Thoracic aorta (tissue), 2 donors: ENCODE results near the gene RNF166. TPM values are rescaled to one million over a fixed set of nuclear protein-coding genes. Genes with fewer than 3 reads are reported as not detected.

Experiments used
- ATAC-seq: fragments of 150-250 bp; one replicate; pipeline ENCODE4 v1.8.0; 2017; ENCODE audit warnings: low read depth; ENCODE audit not compliant: insufficient number of reproducible peaks, low FRiP score
- DNase-seq: peaks from one replicate; pipeline ENCODE4 v3.0.0-alpha.2; 2020; ENCODE audit warnings: low spot score
- H3K27ac ChIP-seq, 2 donors: fragments of 200-600 bp; sonication (generic); 1 replicate in 1 of 2; 2 replicates in 1 of 2; pipeline ENCODE4 v1.5.1; 2016; ENCODE audit warnings: mild to moderate bottlenecking in 2 of 2, moderate library complexity in 2 of 2
- H3K27me3 ChIP-seq: fragments of 200-600 bp; sonication (generic); replicated peaks from 2 replicates; pipeline ENCODE4 v1.6.0; 2016; ENCODE audit warnings: mild to moderate bottlenecking; ENCODE audit not compliant: insufficient read depth
- H3K36me3 ChIP-seq: fragments of 200-600 bp; sonication (generic); one replicate; pipeline ENCODE4 v1.5.1; 2016
- H3K4me1 ChIP-seq, 2 donors: fragments of 200-600 bp; sonication (generic); 1 replicate in 1 of 2; 2 replicates in 1 of 2; pipeline versions ENCODE4 v1.5.1 to v1.6.0; 2016; ENCODE audit warnings: low read depth in 2 of 2, mild to moderate bottlenecking in 1 of 2; ENCODE audit not compliant: control insufficient read depth in 1 of 2
- H3K4me3 ChIP-seq: fragments of 200-600 bp; sonication (generic); 2 replicates; pipeline ENCODE4 v1.5.1; 2016; ENCODE audit warnings: mild to moderate bottlenecking
- H3K9me3 ChIP-seq: fragments of 200-600 bp; sonication (generic); 2 replicates; pipeline ENCODE4 v1.5.1; 2016
- total RNA-seq, 2 donors: library from RNA; depleted of rRNA; stranded (reverse); fragments of >200 nt; gene quantifications; one replicate each; pipeline versions ENCODE4 v1.1.0 to v1.2.3, GENCODE V29; 2016
- TF ChIP-seq, protein P1 (sequence below): fragments of 200-600 bp; sonication (generic); IDR thresholded peaks from one replicate; pipeline ENCODE4 v1.5.1; 2019; ENCODE audit warnings: antibody characterized with exemption

The RNF166 gene
- total RNA-seq, 2 donors from 2014 or later, result 20.7 to 36.6 TPM

DNA sequence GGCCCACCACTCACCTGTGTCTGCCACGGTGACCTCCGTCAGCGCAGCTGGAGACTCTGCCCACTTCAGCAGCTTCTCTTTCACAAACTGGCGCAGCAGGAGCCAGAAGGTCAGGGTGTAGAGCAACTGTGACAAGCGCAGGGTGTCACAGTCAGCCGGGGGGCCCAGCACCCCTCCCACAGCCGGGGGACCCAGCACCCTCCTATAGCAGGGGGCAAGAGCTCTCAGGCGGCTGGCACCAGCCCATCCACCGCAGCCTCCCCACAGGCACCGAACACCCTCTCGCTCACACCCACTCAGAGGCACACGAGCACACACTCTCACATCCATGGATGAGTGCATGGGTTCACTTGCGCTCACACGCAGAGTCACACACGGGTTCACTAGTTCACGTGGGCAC is 28.9 kb upstream of the RNF166 start:
- TF ChIP-seq, protein P1, sequence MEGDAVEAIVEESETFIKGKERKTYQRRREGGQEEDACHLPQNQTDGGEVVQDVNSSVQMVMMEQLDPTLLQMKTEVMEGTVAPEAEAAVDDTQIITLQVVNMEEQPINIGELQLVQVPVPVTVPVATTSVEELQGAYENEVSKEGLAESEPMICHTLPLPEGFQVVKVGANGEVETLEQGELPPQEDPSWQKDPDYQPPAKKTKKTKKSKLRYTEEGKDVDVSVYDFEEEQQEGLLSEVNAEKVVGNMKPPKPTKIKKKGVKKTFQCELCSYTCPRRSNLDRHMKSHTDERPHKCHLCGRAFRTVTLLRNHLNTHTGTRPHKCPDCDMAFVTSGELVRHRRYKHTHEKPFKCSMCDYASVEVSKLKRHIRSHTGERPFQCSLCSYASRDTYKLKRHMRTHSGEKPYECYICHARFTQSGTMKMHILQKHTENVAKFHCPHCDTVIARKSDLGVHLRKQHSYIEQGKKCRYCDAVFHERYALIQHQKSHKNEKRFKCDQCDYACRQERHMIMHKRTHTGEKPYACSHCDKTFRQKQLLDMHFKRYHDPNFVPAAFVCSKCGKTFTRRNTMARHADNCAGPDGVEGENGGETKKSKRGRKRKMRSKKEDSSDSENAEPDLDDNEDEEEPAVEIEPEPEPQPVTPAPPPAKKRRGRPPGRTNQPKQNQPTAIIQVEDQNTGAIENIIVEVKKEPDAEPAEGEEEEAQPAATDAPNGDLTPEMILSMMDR, result no peak
- no peak overlapping the region for H3K27ac ChIP-seq
- H3K4me3 ChIP-seq, result no peak overlapping the region
- H3K4me1 ChIP-seq, result peaks cover 0 to 6% of the 10 kb centered on the region in 2 donors
- DNase-seq (no peak), ATAC-seq (no peak)
- no peaks in the 10 kb centered on the region for H3K9me3 ChIP-seq
- H3K27me3 ChIP-seq, result no peaks in the 10 kb centered on the region
- peaks cover 23% of the 10 kb centered on the region for H3K36me3 ChIP-seq

DNA sequence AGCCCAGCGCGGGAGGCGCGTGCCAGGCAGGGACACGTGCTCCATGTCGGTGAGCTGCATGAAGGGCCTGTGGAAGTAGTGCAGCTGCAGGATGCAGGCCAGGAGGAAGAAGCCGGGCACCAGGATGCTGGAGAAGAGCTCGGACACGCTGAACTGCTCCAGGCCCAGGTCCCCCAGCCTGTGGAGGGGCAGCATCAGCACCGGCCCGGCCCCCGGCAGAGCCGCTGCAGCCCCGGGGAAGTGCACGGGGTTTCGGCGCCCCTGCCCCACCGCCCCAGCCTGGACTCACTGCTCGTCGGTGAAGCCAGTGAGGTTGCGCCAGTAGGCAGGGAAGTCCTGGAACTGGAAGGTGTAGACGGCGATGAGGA is 28.1 kb upstream of the RNF166 start:
- TF ChIP-seq, protein P1, result no peak
- DNase-seq, result no peak
- Histone ChIP-seq H3K9me3 (no peaks in the 10 kb centered on the region), H3K36me3 (peaks cover 23% of the 10 kb centered on the region), H3K4me3 (no peak overlapping the region), H3K27me3 (no peaks in the 10 kb centered on the region), H3K4me1 (peaks cover 0 to 6% of the 10 kb centered on the region in 2 donors), H3K27ac (no peak overlapping the region)
- no peak for ATAC-seq

DNA sequence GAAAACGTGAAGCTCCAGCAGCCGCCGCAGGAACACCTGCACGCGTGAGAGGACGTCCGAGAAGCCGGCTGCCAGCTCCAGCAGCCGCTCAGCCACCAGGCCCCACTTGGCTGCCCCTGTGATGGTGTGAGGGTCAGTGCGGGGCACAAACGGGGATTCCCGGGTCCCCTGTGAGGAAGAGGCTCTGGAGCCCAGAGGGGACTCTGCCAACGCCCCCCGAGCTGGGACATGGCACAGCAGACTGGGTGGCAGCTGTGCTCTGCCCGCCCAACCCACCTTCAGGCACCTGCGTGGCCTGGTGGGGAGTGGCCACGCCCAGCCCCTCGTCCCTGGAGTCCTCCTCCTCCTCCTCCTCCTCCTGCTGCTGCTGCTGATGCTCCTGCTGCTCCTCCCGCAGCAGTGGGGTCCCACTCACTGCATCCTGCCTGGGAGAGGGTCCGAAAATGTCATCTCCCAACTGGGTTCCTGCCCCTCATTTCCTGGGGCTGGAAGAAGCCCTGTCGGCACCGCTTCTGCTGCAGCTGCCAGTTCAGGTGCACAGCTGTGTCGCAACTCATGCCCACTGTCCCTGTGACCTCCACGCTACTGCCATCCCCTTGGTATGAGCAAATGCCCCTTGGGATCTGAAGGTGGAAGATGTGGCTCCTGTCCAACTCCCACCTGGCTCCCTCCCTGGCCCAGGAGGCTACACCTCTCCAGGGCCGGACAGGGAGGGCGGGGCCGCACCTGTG is 27.6 kb upstream of the RNF166 start:
- Histone ChIP-seq H3K4me3 (no peak overlapping the region), H3K27ac (no peak overlapping the region), H3K27me3 (no peaks in the 10 kb centered on the region), H3K4me1 (peaks cover 0 to 6% of the 10 kb centered on the region in 2 donors), H3K36me3 (peaks cover 23% of the 10 kb centered on the region), H3K9me3 (no peaks in the 10 kb centered on the region)
- no peak for DNase-seq
- TF ChIP-seq, protein P1, result no peak
- no peak for ATAC-seq

DNA sequence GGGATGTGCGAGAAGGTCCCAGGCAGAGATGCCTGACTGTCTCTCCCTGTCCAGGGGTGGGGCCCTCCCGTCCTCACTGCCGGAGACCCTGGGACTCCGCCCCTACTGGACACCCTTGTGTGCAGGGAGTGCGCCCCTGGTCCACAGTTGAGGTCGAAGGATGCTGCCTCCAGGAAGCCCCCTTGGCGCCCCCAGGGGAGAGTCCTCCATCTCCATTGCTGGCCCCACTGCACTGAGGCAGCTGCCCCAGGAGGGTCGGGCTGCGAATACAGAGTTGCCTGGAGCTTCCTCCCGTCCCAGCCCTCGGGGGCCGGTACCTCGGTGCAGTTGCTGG is 26.7 kb upstream of the RNF166 start:
- Histone ChIP-seq H3K27ac (no peak overlapping the region), H3K4me3 (no peak overlapping the region), H3K36me3 (peaks cover 24% of the 10 kb centered on the region), H3K4me1 (peaks cover 0 to 6% of the 10 kb centered on the region in 2 donors), H3K27me3 (no peaks in the 10 kb centered on the region), H3K9me3 (no peaks in the 10 kb centered on the region)
- ATAC-seq (no peak), DNase-seq (no peak)
- TF ChIP-seq, protein P1, result no peak

DNA sequence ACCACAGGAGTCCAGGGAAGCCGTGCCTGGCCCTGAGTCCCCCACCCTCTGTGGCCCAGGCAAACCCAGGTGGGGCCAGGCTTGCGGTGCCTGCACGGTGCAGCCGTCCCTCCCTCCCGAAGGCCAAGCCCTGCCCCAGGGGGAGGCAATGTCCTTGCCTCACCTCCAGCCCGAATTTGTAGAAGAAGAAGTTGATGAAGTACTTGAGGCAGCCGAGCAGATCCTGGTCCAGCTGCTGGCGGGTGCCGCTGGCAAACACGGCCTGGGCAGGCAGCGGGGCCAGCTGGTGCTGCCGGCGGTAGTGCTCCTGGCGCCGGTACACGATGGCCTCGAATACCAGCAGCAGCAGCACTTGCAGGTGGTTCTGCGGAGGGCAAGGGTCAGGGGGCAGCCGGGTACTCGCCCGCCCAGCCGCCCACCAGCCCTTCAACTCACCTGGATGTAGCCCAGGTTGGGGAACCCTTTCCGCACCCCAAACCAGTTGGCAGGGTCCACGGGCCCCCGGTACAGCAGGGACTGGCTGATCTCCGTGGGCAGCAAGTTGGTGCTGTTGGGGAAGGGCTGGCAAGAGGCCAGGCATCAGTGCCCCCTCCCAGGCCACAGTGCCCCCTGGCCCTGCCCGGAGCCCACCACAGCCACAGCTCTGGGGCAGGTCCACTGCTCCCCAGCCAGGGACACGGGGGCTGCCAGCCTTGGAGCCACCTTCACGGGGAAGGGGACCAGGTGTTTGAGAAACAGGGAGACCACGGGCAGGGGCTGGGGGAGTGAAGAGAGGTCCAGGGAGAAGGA is 26.2 kb upstream of the RNF166 start:
- no peak overlapping the region for H3K4me3 ChIP-seq
- no peaks in the 10 kb centered on the region for H3K27me3 ChIP-seq
- ATAC-seq (no peak), DNase-seq (no peak)
- TF ChIP-seq, protein P1, result no peak
- no peak overlapping the region for H3K27ac ChIP-seq
- peaks cover 29% of the 10 kb centered on the region for H3K36me3 ChIP-seq
- H3K4me1 ChIP-seq, result peaks cover 0 to under 1% of the 10 kb centered on the region in 2 donors
- no peaks in the 10 kb centered on the region for H3K9me3 ChIP-seq
